ENCODE results near the gene BMPR1B.
"Not testable (repeated sequence)": the region's sequence is repeated elsewhere in the genome, so short reads cannot be mapped to it uniquely, and the experiment has no call there.

BMPR1B gene

GRCh38 chr4:94763500-94763899 lies 5.7 kb downstream of the BMPR1B start:
- no peak for DNase-seq

DNA sequence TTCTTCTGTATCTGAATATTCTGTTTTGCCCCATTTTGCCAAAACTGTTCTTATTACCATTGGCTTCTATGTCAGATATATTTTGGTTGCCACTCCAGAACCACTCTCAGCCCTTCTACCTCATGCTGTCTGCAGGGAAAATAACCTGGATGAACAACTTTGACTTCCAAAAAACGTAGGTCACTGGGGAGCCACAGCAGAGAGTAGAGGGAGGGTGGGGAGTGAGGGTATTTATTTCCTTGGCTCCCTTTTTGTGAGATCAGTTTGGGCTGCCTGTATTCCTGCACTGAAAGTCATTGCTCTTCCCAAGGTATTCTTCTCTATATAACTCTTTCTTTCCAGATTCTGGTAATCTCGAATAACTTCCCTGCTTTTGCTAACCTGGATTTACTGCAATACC lies 6.3 kb downstream of the BMPR1B start:
- no peak for DNase-seq

- no peak for DNase-seq
These were observed 7.4 kb downstream of the BMPR1B start for GRCh38 chr4:94765174-94765573.

DNA sequence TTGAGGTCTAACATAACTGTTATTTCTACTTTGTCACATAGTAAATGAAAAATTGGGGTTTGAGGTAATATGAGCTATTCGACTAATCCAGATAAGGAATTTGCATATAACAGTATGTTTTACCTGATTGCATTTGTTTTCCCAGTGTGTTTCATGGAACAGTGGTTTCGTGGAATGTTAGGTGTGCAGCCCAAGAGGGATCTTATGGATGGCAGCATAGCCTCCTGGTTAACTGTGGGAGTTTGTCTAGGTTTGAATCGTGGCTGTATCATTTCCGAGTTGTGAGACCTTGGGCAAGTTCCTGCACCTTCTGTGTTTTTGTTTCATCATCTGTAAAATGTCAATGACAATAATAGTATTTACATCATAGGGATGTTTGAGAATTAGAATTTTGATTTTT lies 7.9 kb downstream of the BMPR1B start:
- DNase-seq: no peak

GRCh38 chr4:94766856-94767255 lies 9.1 kb downstream of the BMPR1B start:
- DNase-seq: no peak

DNA sequence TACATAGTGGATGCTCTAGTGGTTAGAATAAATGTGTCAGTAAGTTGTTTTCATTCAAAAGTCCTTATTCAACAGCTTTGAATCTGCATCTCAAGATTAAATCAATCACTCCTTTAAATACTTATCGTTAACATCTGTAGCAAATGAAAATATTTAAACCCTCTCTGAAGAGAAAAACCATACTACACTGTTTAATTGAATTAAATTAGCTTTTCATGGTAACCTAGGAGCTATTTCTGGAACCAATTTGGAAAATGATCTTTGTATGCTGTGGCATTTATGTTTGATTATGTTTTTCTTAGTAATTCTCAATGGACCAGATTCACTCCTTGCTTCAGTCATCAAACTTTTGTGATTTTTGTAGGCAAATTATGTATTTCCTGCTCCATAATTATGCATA lies 9.7 kb downstream of the BMPR1B start:
- no peak for DNase-seq

- DNase-seq: no peak
These were observed 25.0 kb downstream of the BMPR1B start for GRCh38 chr4:94782707-94783106.

DNA sequence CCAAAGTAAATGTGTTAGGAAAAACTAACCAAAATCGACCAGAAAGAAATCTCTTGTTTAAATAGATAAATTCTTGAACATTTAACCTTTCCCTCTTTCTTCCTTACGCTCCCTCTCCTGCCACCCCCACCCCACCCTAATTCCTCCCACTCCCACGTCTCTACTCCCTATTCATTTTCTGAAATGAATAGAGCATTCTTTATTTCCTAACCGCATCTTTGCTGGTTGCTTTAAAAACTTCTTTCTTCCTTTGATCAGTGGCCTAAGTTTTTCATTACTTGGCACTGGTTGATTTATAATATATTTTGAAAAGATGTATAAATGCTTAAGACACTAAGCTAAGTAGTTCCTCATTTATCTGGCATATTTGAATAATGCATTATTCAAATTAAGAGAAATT lies 33.9 kb downstream of the BMPR1B start:
- DNase-seq: no peak

DNA sequence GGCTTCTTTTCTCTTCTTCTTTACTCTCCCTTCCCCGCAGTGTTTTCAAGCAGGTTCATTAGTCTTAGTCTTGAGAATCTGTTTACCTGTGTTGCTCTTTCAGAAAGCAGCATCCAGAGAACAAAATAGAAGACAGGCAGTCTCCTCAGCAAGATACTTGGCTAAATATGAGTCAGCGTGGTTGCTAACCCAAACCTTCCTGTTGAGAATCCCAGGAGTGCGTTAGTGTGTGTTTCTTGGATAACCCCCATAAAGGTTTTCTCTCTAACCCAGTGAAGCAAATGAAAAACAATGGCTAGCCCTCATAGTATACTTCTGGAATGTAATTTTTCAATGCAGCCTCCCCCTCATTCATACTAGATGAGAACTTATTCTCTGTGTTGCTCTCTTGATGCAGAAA lies 41.1 kb downstream of the BMPR1B start:
- DNase-seq: no peak

DNA sequence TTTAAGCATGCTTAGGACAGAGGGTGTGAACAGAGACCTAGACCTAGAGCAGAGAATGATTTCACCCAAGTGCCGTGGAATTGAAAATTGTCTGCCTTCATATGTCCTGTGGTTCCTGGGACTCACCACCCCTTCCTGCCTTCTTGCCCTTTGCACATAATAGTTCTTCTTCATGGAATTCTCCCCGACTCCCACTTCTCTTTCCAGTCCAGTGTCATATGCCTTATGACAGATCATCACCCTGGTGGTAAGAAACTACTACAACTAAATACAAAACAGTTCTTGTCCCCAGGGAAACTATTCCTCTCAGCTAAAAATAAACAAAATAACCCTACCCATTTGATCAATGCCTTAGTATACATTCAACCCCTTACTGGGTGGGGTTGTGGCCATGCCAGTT lies 43.3 kb downstream of the BMPR1B start:
- DNase-seq: no peak

DNA sequence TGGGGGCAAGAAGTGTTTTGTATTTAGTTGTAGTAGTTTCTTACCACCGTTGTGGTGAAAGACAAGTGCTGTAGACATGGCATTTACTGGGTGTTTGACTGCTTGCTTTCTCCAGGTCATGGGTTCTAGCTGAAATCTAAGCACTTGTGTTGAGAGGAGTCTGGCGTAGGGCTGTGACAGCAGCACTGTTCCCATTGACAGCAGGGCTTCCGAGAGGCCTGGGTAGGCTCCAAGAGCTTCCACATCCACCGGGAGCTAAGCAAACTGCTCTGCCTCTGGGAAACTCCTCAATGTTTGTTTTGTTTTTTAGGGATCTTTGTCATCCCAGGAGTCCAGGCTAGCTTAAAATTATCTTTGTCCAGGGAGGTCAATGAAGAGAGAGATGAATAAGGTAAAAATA lies 44.3 kb downstream of the BMPR1B start:
- DNase-seq: no peak

- DNase-seq: no peak
These were observed 45.4 kb downstream of the BMPR1B start for GRCh38 chr4:94803181-94803580.

GRCh38 chr4:94804650-94805049 lies 46.9 kb downstream of the BMPR1B start:
- no peak for DNase-seq

DNA sequence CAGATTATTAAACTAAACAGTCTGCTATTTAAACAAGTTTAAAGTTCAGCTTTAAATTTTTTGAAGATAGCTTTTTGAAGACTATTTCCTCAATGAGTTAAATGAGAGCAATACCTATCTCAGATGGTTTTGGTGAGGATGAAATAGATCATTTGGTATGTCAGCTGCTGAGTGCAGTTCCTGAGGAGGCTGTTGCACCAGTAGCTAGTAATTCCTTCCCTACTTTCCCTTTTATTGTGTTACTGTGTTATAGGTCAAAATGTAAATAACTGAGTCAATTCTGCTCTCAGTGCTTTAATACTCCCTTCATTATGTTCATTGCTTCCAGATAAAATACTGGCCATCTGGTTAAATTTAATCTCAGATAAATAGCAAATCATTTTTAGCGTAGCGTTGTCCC lies 48.6 kb downstream of the BMPR1B start:
- DNase-seq: no peak

GRCh38 chr4:94811643-94812042 lies 53.9 kb downstream of the BMPR1B start:
- DNase-seq: no peak

DNA sequence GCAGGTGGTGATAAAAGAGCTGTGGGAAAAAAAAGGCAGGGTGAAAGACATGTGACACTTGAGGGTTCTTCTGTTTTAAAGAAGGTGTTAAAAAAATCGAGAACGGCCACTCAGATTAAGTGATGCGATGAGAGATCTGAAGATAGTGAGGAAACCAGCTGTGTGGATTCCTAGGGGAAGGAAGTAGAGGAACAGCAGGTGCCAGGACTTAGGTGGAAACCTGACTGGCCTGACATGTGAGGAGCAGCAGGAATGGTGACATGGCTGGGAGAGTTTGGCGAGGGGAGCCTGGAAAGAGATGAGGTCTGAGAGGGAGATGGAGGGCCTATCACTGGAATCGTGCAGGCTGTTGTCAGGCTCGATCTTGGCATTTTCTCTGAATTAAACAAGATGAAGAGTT lies 55.5 kb downstream of the BMPR1B start:
- DNase-seq: no peak

DNA sequence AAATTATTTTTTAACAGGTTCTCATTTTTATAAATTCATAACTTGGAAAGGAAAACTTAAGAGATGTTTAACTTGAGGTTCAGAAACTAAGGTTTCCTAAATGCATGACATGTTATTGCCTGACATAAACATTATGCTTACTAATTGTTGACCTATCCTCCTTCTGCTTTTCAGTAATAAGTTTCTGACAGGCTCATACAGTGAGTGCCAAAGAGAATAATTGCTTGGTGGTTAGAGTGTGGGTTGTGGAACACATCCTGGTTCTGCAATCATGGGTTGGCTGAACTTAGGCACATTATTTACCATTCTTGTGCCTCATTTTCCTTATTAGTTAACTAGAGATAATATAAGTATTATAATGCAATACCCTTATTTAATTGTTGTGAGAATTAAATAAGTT lies 56.5 kb downstream of the BMPR1B start:
- DNase-seq: peak; percentile 46

DNA sequence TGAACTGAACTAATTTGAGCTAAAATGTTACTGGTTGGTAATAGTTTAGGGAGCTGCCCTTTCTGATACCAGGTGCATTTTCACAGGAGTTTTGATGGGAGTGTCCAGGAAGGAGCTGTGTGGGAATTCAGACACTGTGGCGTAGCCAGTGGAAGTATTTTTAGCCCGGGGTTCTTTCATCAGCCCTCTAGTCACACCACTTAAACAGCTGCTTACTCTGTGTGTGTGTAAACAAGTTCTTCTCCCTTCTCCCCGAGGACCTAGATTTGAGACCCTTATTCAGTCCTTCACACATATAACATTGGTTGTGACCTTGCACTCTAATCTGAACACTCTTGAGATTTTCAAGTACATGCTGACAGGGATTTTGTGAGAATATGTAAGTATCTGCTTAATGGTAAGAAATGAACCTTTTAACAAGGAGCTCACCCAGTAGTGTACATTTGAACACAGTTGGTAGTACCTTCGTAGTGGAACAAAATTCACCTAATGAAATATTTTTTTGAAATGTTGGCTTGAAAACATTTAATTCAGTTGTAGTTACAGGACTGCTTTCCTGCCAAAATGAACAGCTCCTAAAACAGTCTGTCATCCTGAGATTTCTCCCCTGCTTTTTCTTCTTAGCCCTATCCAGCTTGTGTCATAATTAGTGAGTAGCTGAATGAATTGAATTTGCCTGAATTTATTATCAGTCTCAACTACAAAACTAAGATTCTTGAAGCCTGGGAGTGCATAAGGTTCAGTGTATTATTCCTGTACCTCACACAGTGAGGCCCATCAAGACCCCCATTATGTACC lies 61.8 kb downstream of the BMPR1B start:
- DNase-seq: no peak

DNA sequence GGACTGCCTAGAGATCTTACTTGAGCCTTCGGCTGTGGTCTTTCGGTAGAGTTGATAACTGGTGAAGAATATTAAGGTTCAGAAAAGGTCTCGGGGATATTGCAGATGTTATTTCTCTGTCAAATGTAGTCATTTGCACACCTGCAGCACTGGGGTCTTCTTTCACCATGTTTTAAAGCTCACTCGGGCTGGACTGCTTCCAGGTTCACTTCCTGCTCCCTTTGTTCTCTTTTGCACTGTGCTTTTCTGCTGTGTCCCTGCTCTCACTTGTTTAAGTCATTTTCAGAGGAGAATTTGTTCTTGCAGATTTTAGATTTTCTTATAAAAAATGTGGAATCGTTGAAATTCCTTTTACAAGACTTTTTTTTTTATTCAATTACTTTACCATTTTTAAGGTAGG lies 68.5 kb downstream of the BMPR1B start:
- DNase-seq: no peak

- peak; percentile 26 for DNase-seq
These were observed 69.8 kb downstream of the BMPR1B start for GRCh38 chr4:94827481-94828110.

DNA sequence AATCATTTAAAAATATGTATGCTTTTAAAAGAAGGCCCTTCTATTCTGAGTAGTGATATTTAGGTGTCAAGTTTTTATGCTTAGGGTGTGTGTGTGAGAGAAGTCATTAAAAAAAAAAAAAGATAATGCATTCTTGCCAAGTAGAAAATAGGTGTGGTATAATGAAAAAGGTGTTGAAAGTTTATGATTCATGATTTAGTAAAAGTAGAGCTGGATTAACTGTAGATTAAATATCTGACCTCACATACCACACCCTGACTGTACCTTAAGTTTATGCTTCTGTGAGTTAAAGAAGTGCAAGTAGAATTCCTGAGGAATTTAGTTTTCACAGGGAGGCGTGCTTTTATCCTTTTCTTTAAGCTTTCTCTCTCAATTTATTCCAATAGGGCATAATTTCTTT lies 71.1 kb downstream of the BMPR1B start:
- no peak for DNase-seq

- DNase-seq: no peak
These were observed 73.9 kb downstream of the BMPR1B start for GRCh38 chr4:94831607-94832006.

DNA sequence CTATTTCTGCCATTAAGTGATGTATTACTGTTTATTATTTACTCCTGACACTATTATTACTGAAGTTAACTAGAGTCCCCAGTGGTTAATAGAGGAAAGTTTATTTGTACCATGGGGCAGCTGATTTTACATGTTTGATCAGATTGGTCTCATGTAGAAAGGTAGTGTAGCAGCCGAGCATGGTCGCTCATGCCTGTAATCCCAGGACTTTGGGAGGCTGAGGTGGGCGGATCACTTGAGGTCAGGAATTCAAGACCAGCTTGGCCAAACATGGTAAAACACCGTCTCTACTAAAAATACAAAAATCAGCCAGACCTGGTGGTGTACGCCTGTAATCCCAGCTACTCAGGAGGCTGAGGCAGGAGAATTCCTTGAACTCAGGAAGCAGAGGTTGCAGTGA lies 74.6 kb downstream of the BMPR1B start:
- DNase-seq: not testable (repeated sequence)

- DNase-seq: no peak
These were observed 75.6 kb downstream of the BMPR1B start for GRCh38 chr4:94833394-94833793.

DNA sequence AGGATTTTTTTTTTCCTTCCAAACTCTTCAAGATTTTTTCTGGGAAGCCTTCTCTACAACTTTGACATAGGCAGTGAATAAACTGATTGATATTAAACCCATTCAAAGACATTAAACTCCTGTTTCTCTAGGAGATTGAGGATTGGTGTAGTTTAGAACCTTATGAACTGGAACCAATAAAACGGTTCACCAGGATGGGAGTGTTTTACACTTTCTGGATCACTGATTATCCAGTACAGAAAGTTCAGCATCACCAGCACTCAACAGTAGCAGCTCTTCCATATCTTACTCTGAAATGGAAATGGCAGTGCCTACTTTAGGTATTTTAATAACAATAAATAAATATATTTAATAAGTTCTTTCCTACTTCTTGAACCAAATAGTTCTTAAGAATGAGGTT lies 76.7 kb downstream of the BMPR1B start:
- DNase-seq: no peak

Data from suppressor macrophage treated with lipopolysaccharide for 4 hours (primary cell).